ENCODE measurements around the gene PPP2R5C. TPM values are rescaled to one million over a fixed set of nuclear protein-coding genes. Genes with fewer than 3 reads are reported as not detected.

Gene PPP2R5C
- total RNA-seq, 4 donors from 2014 or later: 73.7 to 90.5 (median 87.6) TPM

GRCh38 chr14:101937926-101938767 is 176.6 kb downstream of the PPP2R5C start:
- TF ChIP-seq CTCF (IDR thresholded peaks at IDR 0.05): no peak
- DNase-seq (ENCODE audit: low spot score) (no peak), ATAC-seq (ENCODE audit: low FRiP score) (no peak)

GRCh38 chr14:101939646-101940170 is 178.2 kb downstream of the PPP2R5C start:
- no peak for DNase-seq (ENCODE audit: low spot score)
- TF ChIP-seq CTCF (IDR thresholded peaks at IDR 0.05): no peak
- ATAC-seq (ENCODE audit: low FRiP score): no peak

- no peak for TF ChIP-seq CTCF (IDR thresholded peaks at IDR 0.05)
- ATAC-seq (ENCODE audit: low FRiP score): no peak
Observed at GRCh38 chr14:101944451-101944850, 182.9 kb downstream of the PPP2R5C start.

GRCh38 chr14:101945171-101945570 is 183.7 kb downstream of the PPP2R5C start:
- no peak for TF ChIP-seq CTCF (IDR thresholded peaks at IDR 0.05)
- no peak for ATAC-seq (ENCODE audit: low FRiP score)
- DNase-seq (ENCODE audit: low spot score): no peak

More at GRCh38 chr14:101944451-101944850, 182.9 kb downstream of the PPP2R5C start:
- DNase-seq (ENCODE audit: low spot score): no peak

- no peak for ATAC-seq (ENCODE audit: low FRiP score)
- no peak for TF ChIP-seq CTCF (IDR thresholded peaks at IDR 0.05)
- no peak for DNase-seq (ENCODE audit: low spot score)
Observed at GRCh38 chr14:101947577-101947903, 186.0 kb downstream of the PPP2R5C start.

- ATAC-seq (ENCODE audit: low FRiP score) (peak; percentile 99), DNase-seq (ENCODE audit: low spot score) (peak; percentile 100)
- no peak for TF ChIP-seq CTCF (IDR thresholded peaks at IDR 0.05)
Observed at GRCh38 chr14:101947904-101948665, 186.6 kb downstream of the PPP2R5C start.

Measured in omental fat pad (tissue), 4 donors.